Ramos (cell line): ENCODE results near the gene CPLANE1.
"Not testable (repeated sequence)": the region's sequence is repeated elsewhere in the genome, so short reads cannot be mapped to it uniquely, and the experiment has no call there.

Experiments used
- in situ Hi-C: fragments of 300-500 bp; cut with MboI; formaldehyde crosslinking; loops from one replicate; pipeline ENCODE4 v1.14.3; 2022; ENCODE audit warnings: low sequenced_read_pairs; ENCODE audit not compliant: unreplicated experiment

The CPLANE1 gene

GRCh38 chr5:37133939-37134338, 115.2 kb downstream of the CPLANE1 start:
- in situ Hi-C loops = no loop called here

GRCh38 chr5:37132646-37133045, 116.5 kb downstream of the CPLANE1 start:
- in situ Hi-C loops = no loop called here

- in situ Hi-C loops = no loop called here
Observed at GRCh38 chr5:37121465-37121864, 127.7 kb downstream of the CPLANE1 start.

DNA sequence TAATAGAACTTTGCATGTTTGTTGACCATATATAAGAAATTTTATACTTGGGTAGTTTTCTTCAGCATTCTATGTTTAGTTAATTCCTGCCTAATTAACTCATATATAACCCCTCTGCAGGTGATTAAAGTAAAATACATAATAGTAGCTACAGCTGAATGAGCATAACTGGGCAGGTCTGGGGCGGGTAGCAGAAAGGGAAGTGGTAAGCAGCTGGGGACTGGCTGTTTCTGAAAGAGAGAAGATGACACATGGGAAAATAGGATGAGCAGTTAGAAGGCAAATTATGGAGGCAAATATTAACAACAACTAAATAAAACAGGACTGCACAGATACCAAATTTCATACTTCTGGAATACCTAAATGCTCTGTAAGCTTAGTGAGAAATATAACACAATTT, 128.1 kb downstream of the CPLANE1 start:
- in situ Hi-C loops = no loop called here

GRCh38 chr5:37120270-37120669, 128.9 kb downstream of the CPLANE1 start:
- in situ Hi-C loops = no loop called here

GRCh38 chr5:37116359-37116758, 132.8 kb downstream of the CPLANE1 start:
- in situ Hi-C loops = no loop called here

DNA sequence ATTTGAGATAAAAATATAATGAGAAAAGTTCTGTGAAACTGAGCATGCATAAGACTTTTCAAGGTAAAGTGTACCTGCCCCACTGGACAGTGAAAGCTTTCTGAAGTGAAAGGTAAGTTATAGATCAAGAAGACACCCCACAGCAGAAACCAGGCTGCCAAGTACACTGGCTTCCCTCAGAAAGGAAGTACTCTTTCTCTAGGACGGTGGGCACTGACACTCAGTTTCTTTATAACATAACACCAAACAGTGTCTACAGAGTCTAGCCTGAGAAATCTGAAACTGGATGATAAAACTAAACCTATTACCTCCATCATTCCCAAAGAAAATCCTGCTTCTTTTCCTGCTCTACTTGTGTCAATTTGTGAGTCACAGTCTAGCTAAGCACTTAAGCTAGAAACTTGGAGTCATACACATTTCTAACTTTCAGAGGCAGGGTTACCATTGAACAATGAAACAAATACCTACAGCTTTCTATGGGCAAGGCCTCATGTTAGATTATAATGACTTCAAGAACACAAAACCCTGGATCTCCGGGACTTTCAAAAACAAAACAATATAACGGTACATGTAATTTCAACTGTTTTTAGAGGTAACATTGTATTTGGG, 136.7 kb downstream of the CPLANE1 start:
- in situ Hi-C loops = no loop called here

DNA sequence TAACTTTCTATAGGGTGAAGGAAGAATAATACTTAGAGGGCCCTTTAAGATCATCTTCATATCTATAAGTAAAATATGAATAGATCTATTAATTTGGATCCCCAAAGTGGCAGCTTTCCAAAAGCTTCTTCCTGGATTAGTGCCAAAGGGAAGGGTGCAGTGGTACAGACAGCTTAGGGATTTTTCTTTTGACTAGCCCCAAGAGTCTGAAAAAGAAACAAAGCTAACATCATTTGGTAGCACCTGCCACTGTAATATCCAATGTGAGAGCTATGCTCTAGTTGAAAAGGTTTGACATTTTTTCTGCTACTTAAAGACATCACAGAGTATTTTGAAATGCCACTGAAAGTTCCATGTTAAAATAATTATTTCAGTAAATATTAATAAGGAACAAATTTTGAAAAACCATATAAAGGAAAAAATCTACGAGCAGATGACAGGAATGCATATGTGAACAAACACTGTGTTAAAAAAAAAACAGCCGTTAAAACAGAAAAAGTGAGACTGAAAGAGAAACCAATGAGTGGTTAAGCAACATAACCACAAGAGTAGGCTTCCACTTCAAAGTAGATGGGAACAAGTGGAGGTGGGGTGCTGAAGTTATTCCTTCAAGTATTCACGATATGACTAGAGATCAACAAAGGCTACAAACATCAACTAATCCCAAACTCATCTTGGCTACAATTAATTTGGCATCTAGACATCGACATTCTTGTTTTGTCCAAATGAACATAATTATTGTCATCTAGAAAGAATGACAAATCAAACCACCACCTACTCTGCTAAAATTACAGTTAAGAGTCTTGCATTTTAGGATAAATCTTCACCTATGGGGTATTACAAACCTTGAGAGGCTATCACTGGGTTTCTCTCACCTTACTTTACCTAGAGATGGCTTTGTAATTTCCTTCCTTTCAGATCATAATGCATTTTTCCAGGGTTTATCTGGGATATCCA, 137.5 kb downstream of the CPLANE1 start:
- in situ Hi-C loops = no loop called here

- in situ Hi-C loops = no loop called here
Observed at GRCh38 chr5:37110135-37110534, 139.0 kb downstream of the CPLANE1 start.

DNA sequence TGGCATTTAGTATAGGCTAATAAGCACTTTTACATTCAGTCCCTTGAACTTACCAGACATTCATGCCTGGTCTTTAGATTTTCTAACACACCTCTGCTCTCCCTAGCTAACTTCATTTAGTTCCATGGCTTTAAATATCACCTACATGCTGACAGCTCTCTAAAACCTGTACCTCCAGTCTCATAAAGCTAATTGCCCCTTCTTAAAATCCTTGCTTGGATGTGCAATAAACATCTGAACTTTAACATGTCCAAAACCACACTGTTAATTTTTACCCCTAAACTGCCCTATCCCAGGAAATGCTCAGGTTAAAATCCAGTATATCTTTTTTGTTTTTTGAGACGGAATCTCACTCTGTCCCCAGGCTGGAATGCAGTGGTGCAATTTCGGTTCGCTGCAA, 139.8 kb downstream of the CPLANE1 start:
- in situ Hi-C loops = no loop called here

- in situ Hi-C loops = no loop called here
Observed at GRCh38 chr5:37103302-37103701, 145.9 kb downstream of the CPLANE1 start.

- in situ Hi-C loops = not testable (repeated sequence)
Observed at GRCh38 chr5:37099267-37099666, 149.9 kb downstream of the CPLANE1 start.

GRCh38 chr5:37093795-37094194, 155.4 kb downstream of the CPLANE1 start:
- in situ Hi-C loops = not testable (repeated sequence)

DNA sequence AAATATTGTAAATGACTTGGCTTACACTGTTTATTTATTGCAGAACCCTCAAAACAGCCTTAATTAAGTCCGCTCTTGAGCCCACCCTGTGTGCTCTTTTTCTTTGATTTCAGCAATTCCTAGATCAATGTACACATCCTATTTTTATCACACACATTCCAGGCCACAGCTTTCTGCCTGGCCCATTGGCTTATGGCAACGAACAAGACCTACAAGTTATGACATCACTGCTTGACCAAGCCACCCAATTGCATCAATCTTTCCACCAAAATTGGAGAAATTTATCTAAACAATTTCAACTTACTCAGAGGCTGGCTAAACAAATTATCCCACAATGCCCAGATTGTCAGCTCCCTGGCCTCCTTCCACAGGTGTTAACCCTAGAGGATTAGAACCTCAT, 158.4 kb downstream of the CPLANE1 start:
- in situ Hi-C loops = no loop called here

GRCh38 chr5:37090123-37090726, 159.0 kb downstream of the CPLANE1 start:
- in situ Hi-C loops = no loop called here

DNA sequence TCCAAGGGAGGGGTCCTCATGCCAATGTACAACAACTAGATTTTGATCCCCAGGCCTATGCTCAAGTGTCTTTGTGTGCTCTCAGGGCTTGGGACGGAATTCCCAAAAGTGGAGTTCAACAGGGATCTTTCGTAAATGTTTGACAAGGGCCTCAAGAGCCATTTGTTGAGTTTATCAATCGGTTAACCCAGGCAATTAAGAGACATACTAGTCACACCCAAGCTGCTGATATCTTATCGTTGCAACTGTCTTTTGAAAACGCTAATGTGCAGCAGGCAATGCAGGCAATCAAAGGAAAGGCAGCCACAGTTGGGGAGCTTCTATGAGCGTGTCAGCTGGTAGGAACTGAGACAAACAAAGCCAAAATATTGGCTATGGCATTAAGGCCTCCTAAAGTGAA, 161.2 kb downstream of the CPLANE1 start:
- in situ Hi-C loops = no loop called here

- in situ Hi-C loops = no loop called here
Observed at GRCh38 chr5:37086466-37087173, 162.6 kb downstream of the CPLANE1 start.

GRCh38 chr5:37086026-37086425, 163.2 kb downstream of the CPLANE1 start:
- in situ Hi-C loops = not testable (repeated sequence)

DNA sequence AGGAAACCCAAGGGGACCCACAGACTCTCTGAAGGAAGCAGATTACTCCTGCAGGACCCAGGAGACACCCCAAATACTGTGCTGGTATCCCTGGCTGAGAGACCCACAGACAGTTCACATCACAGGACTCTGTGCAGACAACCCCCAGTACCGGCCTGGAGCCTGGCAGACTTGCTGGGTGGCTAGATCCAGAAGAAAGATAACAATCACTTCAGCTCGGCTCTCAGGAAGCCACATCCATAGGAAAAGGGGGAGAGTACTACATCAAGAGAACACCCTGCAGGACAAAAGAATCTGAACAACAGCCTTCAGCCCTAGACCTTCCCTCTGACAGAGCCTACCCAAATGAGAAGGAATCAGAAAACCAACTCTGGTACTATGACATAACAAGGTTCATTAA, 166.2 kb downstream of the CPLANE1 start:
- in situ Hi-C loops = not testable (repeated sequence)

DNA sequence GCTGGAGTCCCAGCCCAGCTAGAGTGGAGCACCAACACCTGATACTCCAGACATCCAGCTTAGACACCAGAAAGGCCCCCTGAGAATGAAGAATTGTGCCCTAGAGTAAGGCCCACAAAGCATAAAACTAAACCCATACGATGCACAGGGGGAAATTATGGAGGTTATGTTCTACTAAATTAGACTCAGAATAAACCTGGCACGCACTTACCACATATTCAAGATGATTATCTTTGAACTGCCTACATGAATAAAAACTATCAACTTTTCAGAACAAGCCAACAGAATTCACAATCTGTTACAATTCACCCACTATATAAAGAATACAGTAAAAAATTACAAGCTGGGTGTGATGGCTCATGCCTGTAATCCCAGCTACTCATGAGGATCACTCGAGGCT, 168.5 kb downstream of the CPLANE1 start:
- in situ Hi-C loops = no loop called here

GRCh38 chr5:37077146-37077545, 172.0 kb downstream of the CPLANE1 start:
- in situ Hi-C loops = no loop called here
